Sciatic nerve (tissue), 2 donors: Measurements from ENCODE around the gene RAD51. TPM values are rescaled to one million over a fixed set of nuclear protein-coding genes. Genes with fewer than 3 reads are reported as not detected.

Experiments used
- ATAC-seq: fragments of 200-7000 bp; cut with Tn5 transposase; one replicate; pipeline ENCODE4 v1.9.1; 2020; ENCODE audit warnings: mild to moderate bottlenecking, moderate library complexity
- DNase-seq: peaks from one replicate; pipeline ENCODE4 v3.0.0-alpha.2; 2020; ENCODE audit warnings: low spot score
- intact Hi-C: fragments of 100-400 bp; cut with DNase I; formaldehyde crosslinking; loops from one replicate; pipeline ENCODE4 v1.14.2; 2022
- total RNA-seq: library from RNA; stranded (reverse); fragmentation: NEBNext Ultra II Directional; extraction: Animal tissue kit (Norgen Biotek cat#: 25700); gene quantifications from one replicate; pipeline ENCODE4 v1.2.1, GENCODE V29; 2021
- donor health status: DM: no; HTN: no; CAD: no.
- donor health status: DM: no; HTN: no; CAD: no.

RAD51 gene
- total RNA-seq, 1 donor from 2014 or later, result 0.53 TPM

DNA sequence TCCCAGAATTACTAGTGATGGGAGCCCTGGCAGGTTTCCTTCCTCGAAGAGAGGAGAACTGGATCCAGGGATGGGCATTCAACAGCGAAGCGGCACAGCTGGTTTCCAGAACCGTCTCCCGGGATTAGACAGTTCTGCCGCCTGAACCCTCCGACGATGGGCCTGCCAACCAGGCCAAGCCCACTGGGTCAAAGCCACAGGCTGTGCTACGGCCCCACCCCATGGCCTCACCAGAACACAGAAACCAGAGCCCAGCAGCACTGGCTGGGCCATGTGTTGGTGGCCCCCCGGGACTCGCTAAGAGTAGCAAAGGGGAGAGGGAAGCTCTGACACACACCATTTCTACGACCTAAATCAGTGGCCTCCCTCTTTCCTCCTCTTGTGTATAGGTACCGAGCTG, 77.0 kb downstream of the RAD51 start:
- intact Hi-C loops, result loop anchor here (5.0 kb wide), 1 partner anchor 1275 kb away; no protein-coding TSS in a partner anchor
- DNase-seq (no peak), ATAC-seq (peak; percentile 20)

- intact Hi-C loops, result loop anchor here (5.0 kb wide), 1 partner anchor 1276 kb away; no protein-coding TSS in a partner anchor
- no peak for DNase-seq
- no peak for ATAC-seq
These were observed 78.5 kb downstream of the RAD51 start for GRCh38 chr15:40773496-40773895.

DNA sequence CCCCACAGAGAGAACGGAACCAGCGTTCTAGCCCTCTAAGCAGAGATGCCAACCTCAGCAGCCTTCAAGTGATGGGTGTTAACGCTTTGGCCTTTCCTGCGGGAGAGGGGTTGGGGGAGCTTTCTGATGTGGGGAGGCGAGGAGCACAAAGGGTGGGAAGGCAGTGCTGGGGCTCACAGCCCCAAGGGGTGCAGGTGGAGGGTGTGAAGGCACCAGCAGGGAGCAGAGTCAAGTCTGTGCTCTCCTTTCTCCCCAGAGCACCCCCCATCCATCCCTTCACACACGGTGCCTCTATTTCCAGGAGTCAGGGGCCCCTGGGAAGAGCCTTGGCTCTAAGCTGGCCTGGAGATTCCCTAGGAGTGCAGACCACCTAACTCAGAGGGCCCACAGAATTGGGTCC, 78.9 kb downstream of the RAD51 start:
- no peak for DNase-seq
- no peak for ATAC-seq

GRCh38 chr15:40775007-40775406, 80.0 kb downstream of the RAD51 start:
- intact Hi-C loops, result no loop called here
- DNase-seq (no peak), ATAC-seq (no peak)

More for the DNA sequence above, 78.9 kb downstream of the RAD51 start:
- intact Hi-C loops, result loop anchor here (5.0 kb wide), 1 partner anchor 1277 kb away; no protein-coding TSS in a partner anchor

DNA sequence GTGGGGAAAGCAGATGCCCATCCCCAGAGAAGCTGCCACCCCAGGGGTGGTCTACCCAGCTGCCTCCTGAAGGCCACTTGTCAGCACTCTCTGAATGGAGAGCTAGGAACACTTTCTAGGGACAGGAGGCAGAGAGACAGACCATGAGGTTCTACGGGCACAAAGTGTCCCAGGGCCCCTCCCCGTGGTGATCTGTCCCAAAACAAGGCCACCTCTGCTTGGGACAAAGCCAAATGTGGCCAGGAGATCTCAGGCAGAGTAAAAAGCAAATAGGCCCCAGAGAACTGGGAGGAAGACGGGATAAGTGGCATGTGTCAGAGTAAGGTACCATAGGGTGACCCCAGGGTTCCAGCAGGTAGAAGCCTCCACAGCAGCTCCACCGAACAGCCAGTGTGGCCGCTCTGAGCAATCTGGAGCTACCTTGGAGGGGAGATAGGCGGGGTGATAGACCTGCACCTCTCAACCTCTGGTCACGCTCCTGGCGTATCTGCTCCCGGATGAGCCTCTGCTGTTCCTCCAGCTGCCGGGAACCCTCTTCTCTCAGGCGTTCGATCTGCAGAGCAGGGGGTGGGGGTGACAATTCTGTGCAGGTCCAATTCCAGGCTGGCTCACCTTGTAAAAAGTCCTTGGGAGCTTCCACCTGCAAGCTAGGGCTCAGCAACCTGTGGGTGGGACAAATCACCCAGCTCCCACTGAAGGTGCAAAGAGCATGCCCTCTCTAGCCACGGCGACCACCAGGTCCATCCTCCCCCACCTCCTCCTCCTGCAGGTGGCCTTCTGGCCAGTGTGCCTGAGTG, 81.0 kb downstream of the RAD51 start:
- DNase-seq (no peak), ATAC-seq (no peak)
- intact Hi-C loops, result no loop called here

- intact Hi-C loops, result no loop called here
- peak; percentile 83 for ATAC-seq
- DNase-seq, result no peak
These were observed 81.7 kb downstream of the RAD51 start for GRCh38 chr15:40776537-40777141.

Other genes starting within 250 kb of the RAD51 start
- gene CHST14, start 224.2 kb upstream of the RAD51 start, total RNA-seq, result 13.5 TPM
- 31.3 TPM for gene CCDC32, start 130.1 kb upstream of the RAD51 start, total RNA-seq
- gene RPUSD2, start 125.9 kb upstream of the RAD51 start, total RNA-seq, result 6.1 TPM
- gene KNL1, start 100.9 kb upstream of the RAD51 start, total RNA-seq, result 0.89 TPM
- 38.3 TPM for gene RMDN3, start 60.1 kb downstream of the RAD51 start, total RNA-seq
- gene GCHFR, start 68.9 kb downstream of the RAD51 start, total RNA-seq, result 9.8 TPM
- 0.49 TPM for gene C15orf62, start 74.8 kb downstream of the RAD51 start, total RNA-seq
- 24.9 TPM for gene ZFYVE19, start 111.9 kb downstream of the RAD51 start, total RNA-seq
- gene DNAJC17, start 112.3 kb downstream of the RAD51 start, total RNA-seq, result 36.2 TPM
- gene PPP1R14D, start 133.5 kb downstream of the RAD51 start, total RNA-seq, result not detected
- 4.0 TPM for gene SPINT1, start 148.9 kb downstream of the RAD51 start, total RNA-seq
- gene RHOV, start 179.1 kb downstream of the RAD51 start, total RNA-seq, result 0.22 TPM
- 17.3 TPM for gene VPS18, start 199.3 kb downstream of the RAD51 start, total RNA-seq
- gene DLL4, start 234.2 kb downstream of the RAD51 start, total RNA-seq, result 33.3 TPM